Activated T-cell treated with anti-CD3 and anti-CD28 coated beads, Interleukin-2, amount 50 U/mL, for 4 hours (primary cell): ENCODE results near the gene ARPC2. TPM values are rescaled to one million over a fixed set of nuclear protein-coding genes. Genes with fewer than 3 reads are reported as not detected.

Source experiments
- ATAC-seq, 2 donors: fragments of 200-7000 bp; cut with Tn5 transposase; one replicate each; pipeline ENCODE4 v1.10.0; 2021
- DNase-seq: peaks from one replicate; pipeline ENCODE4 v3.0.0-alpha.2; 2020
- H3K27me3 Mint-ChIP-seq: one replicate; pipeline ENCODE4 v1.8.0; 2021; ENCODE audit warnings: low read depth, mixed read lengths
- H3K36me3 Mint-ChIP-seq: one replicate; pipeline ENCODE4 v1.8.0; 2022; ENCODE audit warnings: mixed read lengths; ENCODE audit not compliant: insufficient read depth
- H3K4me1 Mint-ChIP-seq: one replicate; pipeline ENCODE4 v1.8.0; 2021; ENCODE audit warnings: low read depth, mixed read lengths
- H3K4me3 Mint-ChIP-seq: one replicate; pipeline ENCODE4 v1.8.0; 2021; ENCODE audit warnings: mild to moderate bottlenecking, moderate library complexity, mixed read lengths
- H3K9me3 Mint-ChIP-seq: one replicate; pipeline ENCODE4 v1.8.0; 2021; ENCODE audit warnings: mixed read lengths
- total RNA-seq, 3 donors: library from RNA; stranded (reverse); gene quantifications; one replicate each; pipeline ENCODE4 v1.2.1, GENCODE V29; 2021

ARPC2 gene
- total RNA-seq, 3 donors from 2014 or later, result 381 to 396 (median 382) TPM

GRCh38 chr2:218226903-218227302, 9.9 kb downstream of the ARPC2 start:
- no peak for ATAC-seq
- Mint-ChIP-seq H3K36me3 (peaks cover 54% of the 10 kb centered on the region), H3K9me3 (no peaks in the 10 kb centered on the region), H3K4me3 (no peak overlapping the region), H3K4me1 (peaks cover 89% of the 10 kb centered on the region), H3K27me3 (no peaks in the 10 kb centered on the region)
- no peak for DNase-seq

- H3K9me3 Mint-ChIP-seq, result no peaks in the 10 kb centered on the region
- ATAC-seq, result no peak
- no peak overlapping the region for H3K4me3 Mint-ChIP-seq
- H3K4me1 Mint-ChIP-seq, result peaks cover 81% of the 10 kb centered on the region
- H3K36me3 Mint-ChIP-seq, result peaks cover 63% of the 10 kb centered on the region
- DNase-seq, result no peak
- no peaks in the 10 kb centered on the region for H3K27me3 Mint-ChIP-seq
Observed at GRCh38 chr2:218228366-218229090, 11.5 kb downstream of the ARPC2 start.

GRCh38 chr2:218229239-218229638, 12.2 kb downstream of the ARPC2 start:
- DNase-seq, result peak; percentile 20
- H3K27me3 Mint-ChIP-seq, result no peaks in the 10 kb centered on the region
- peak; percentile 82 to 85 for ATAC-seq
- no peaks in the 10 kb centered on the region for H3K9me3 Mint-ChIP-seq
- peaks cover 62% of the 10 kb centered on the region for H3K36me3 Mint-ChIP-seq
- peak overlapping the region; percentile 37 for H3K4me3 Mint-ChIP-seq
- peaks cover 78% of the 10 kb centered on the region for H3K4me1 Mint-ChIP-seq

GRCh38 chr2:218229851-218230250, 12.9 kb downstream of the ARPC2 start:
- Mint-ChIP-seq H3K36me3 (peaks cover 62% of the 10 kb centered on the region), H3K4me3 (peak overlapping the region; percentile 13), H3K27me3 (no peaks in the 10 kb centered on the region), H3K4me1 (peaks cover 77% of the 10 kb centered on the region), H3K9me3 (no peaks in the 10 kb centered on the region)
- DNase-seq, result no peak
- ATAC-seq, result no peak

- Mint-ChIP-seq H3K4me1 (peaks cover 66% of the 10 kb centered on the region), H3K27me3 (no peaks in the 10 kb centered on the region), H3K36me3 (peaks cover 59% of the 10 kb centered on the region), H3K9me3 (no peaks in the 10 kb centered on the region), H3K4me3 (peak overlapping the region; percentile 9)
- DNase-seq, result no peak
- ATAC-seq, result peak; percentile 67 to 74
Observed at GRCh38 chr2:218230882-218231281, 13.9 kb downstream of the ARPC2 start.

GRCh38 chr2:218233543-218233942, 16.6 kb downstream of the ARPC2 start:
- Mint-ChIP-seq H3K27me3 (no peaks in the 10 kb centered on the region), H3K4me1 (peaks cover 44% of the 10 kb centered on the region), H3K9me3 (no peaks in the 10 kb centered on the region), H3K36me3 (peaks cover 56% of the 10 kb centered on the region), H3K4me3 (no peak overlapping the region)
- no peak for DNase-seq
- ATAC-seq, result no peak

GRCh38 chr2:218234521-218234920, 17.5 kb downstream of the ARPC2 start:
- ATAC-seq, result no peak
- Mint-ChIP-seq H3K9me3 (no peaks in the 10 kb centered on the region), H3K36me3 (peaks cover 55% of the 10 kb centered on the region), H3K4me1 (peaks cover 38% of the 10 kb centered on the region), H3K27me3 (no peaks in the 10 kb centered on the region), H3K4me3 (no peak overlapping the region)
- DNase-seq, result no peak

GRCh38 chr2:218235017-218235416, 18.0 kb downstream of the ARPC2 start:
- peaks cover 35% of the 10 kb centered on the region for H3K4me1 Mint-ChIP-seq
- H3K4me3 Mint-ChIP-seq, result no peak overlapping the region
- no peaks in the 10 kb centered on the region for H3K27me3 Mint-ChIP-seq
- H3K36me3 Mint-ChIP-seq, result peaks cover 55% of the 10 kb centered on the region
- DNase-seq (no peak), ATAC-seq (no peak)
- H3K9me3 Mint-ChIP-seq, result no peaks in the 10 kb centered on the region

GRCh38 chr2:218236829-218237228, 19.8 kb downstream of the ARPC2 start:
- no peaks in the 10 kb centered on the region for H3K9me3 Mint-ChIP-seq
- no peaks in the 10 kb centered on the region for H3K27me3 Mint-ChIP-seq
- H3K36me3 Mint-ChIP-seq, result peaks cover 50% of the 10 kb centered on the region
- H3K4me3 Mint-ChIP-seq, result no peak overlapping the region
- H3K4me1 Mint-ChIP-seq, result peaks cover 27% of the 10 kb centered on the region
- no peak for DNase-seq
- ATAC-seq, result no peak

GRCh38 chr2:218238887-218239286, 21.9 kb downstream of the ARPC2 start:
- H3K27me3 Mint-ChIP-seq, result no peaks in the 10 kb centered on the region
- H3K4me3 Mint-ChIP-seq, result no peak overlapping the region
- H3K36me3 Mint-ChIP-seq, result peaks cover 49% of the 10 kb centered on the region
- ATAC-seq (no peak), DNase-seq (no peak)
- H3K4me1 Mint-ChIP-seq, result peaks cover 23% of the 10 kb centered on the region
- H3K9me3 Mint-ChIP-seq, result no peaks in the 10 kb centered on the region

GRCh38 chr2:218244204-218244603, 27.2 kb downstream of the ARPC2 start:
- DNase-seq (no peak), ATAC-seq (no peak)
- Mint-ChIP-seq H3K4me3 (no peak overlapping the region), H3K9me3 (no peaks in the 10 kb centered on the region), H3K4me1 (peaks cover 15% of the 10 kb centered on the region), H3K36me3 (peaks cover 54% of the 10 kb centered on the region), H3K27me3 (no peaks in the 10 kb centered on the region)

- DNase-seq, result no peak
- H3K36me3 Mint-ChIP-seq, result peaks cover 57% of the 10 kb centered on the region
- no peaks in the 10 kb centered on the region for H3K27me3 Mint-ChIP-seq
- no peaks in the 10 kb centered on the region for H3K9me3 Mint-ChIP-seq
- peaks cover 15% of the 10 kb centered on the region for H3K4me1 Mint-ChIP-seq
- H3K4me3 Mint-ChIP-seq, result no peak overlapping the region
- no peak for ATAC-seq
Observed at GRCh38 chr2:218244665-218245064, 27.7 kb downstream of the ARPC2 start.

GRCh38 chr2:218245214-218245613, 28.2 kb downstream of the ARPC2 start:
- H3K27me3 Mint-ChIP-seq, result no peaks in the 10 kb centered on the region
- no peak overlapping the region for H3K4me3 Mint-ChIP-seq
- peaks cover 61% of the 10 kb centered on the region for H3K36me3 Mint-ChIP-seq
- H3K4me1 Mint-ChIP-seq, result peaks cover 15% of the 10 kb centered on the region
- ATAC-seq, result no peak
- H3K9me3 Mint-ChIP-seq, result no peaks in the 10 kb centered on the region
- no peak for DNase-seq

- ATAC-seq, result no peak
- peaks cover 3% of the 10 kb centered on the region for H3K4me1 Mint-ChIP-seq
Observed at GRCh38 chr2:218249691-218250090, 32.7 kb downstream of the ARPC2 start.

GRCh38 chr2:218252509-218253231, 35.7 kb downstream of the ARPC2 start:
- Mint-ChIP-seq H3K36me3 (peaks cover 48% of the 10 kb centered on the region), H3K9me3 (no peaks in the 10 kb centered on the region), H3K4me1 (peaks cover 19% of the 10 kb centered on the region), H3K27me3 (no peaks in the 10 kb centered on the region), H3K4me3 (no peak overlapping the region)
- no peak for DNase-seq
- peak in 1 of 2 donors; percentile 15 for ATAC-seq

More at GRCh38 chr2:218249691-218250090, 32.7 kb downstream of the ARPC2 start:
- Mint-ChIP-seq H3K9me3 (no peaks in the 10 kb centered on the region), H3K27me3 (no peaks in the 10 kb centered on the region), H3K36me3 (peaks cover 59% of the 10 kb centered on the region), H3K4me3 (no peak overlapping the region)
- DNase-seq, result no peak
